DND-41 (cell line): ENCODE data around the gene FRRS1L.

Experiments
- CTCF ChIP-seq: IDR thresholded peaks from 2 replicates; pipeline ENCODE4 v1.5.1; 2012; ENCODE audit warnings: borderline replicate concordance, low read length, moderate library complexity, mild to moderate bottlenecking; ENCODE audit not compliant: poor library complexity, severe bottlenecking; ENCODE audit errors: extremely low read depth
- EZH2 ChIP-seq: IDR thresholded peaks from 3 replicates; pipeline ENCODE4 v1.6.1; 2012; ENCODE audit warnings: borderline replicate concordance, low read depth, mild to moderate bottlenecking, moderate library complexity, low read length, inconsistent platforms; ENCODE audit not compliant: severe bottlenecking

- no peak for TF ChIP-seq CTCF
- no peak for TF ChIP-seq EZH2
Measured at GRCh38 chr9:109087795-109088194, 79.3 kb downstream of the FRRS1L start.
